ENCODE results near the gene OR2H1.

OR2H1 gene

DNA sequence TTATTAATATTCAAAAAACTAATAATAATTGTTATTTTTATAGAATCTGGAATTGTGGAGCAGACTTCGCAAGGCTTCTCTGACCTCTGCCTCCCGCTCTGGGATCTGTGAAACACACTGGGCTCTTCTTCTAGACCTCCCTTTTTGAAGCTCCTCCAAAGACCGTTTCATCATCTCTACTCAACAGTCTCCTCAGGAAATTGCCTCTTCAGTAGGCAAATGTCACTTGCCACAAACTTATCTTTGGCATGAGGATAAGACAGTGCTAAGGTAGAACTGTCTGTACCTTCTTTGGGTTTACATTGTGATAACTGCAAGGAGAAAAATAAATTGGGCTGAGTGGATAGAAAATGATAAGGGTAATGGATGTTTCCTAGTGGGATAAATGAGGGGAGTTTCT is 33.1 kb downstream of the OR2H1 start:
- TF ChIP-seq, protein P1, sequence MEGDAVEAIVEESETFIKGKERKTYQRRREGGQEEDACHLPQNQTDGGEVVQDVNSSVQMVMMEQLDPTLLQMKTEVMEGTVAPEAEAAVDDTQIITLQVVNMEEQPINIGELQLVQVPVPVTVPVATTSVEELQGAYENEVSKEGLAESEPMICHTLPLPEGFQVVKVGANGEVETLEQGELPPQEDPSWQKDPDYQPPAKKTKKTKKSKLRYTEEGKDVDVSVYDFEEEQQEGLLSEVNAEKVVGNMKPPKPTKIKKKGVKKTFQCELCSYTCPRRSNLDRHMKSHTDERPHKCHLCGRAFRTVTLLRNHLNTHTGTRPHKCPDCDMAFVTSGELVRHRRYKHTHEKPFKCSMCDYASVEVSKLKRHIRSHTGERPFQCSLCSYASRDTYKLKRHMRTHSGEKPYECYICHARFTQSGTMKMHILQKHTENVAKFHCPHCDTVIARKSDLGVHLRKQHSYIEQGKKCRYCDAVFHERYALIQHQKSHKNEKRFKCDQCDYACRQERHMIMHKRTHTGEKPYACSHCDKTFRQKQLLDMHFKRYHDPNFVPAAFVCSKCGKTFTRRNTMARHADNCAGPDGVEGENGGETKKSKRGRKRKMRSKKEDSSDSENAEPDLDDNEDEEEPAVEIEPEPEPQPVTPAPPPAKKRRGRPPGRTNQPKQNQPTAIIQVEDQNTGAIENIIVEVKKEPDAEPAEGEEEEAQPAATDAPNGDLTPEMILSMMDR (IDR thresholded peaks at IDR 0.05; ENCODE audit: low read depth, low read length) = no peak
- no peak for DNase-seq (ENCODE audit: extremely low read depth, low read depth)

DNA sequence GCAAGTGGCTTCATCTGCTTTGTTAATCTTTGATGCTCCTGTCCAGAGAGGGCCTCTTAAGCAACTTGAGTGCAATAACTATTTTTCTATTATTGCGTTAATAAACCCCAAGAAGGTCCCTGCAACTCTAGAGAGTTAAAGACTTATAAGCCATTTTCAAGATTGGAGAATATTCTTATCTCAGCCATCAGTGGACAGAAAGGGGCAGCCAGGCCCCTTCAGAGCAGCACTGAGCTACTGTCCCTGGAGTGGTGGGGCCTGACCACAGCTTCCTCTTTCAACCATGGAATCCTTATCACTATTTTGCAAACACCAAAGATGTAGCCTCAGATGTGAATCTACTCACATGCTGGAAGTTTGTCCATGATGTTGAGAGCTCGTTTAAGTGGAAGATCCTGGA is 33.6 kb downstream of the OR2H1 start:
- TF ChIP-seq, protein P1 (IDR thresholded peaks at IDR 0.05; ENCODE audit: low read depth, low read length) = no peak
- no peak for DNase-seq (ENCODE audit: extremely low read depth, low read depth)

DNA sequence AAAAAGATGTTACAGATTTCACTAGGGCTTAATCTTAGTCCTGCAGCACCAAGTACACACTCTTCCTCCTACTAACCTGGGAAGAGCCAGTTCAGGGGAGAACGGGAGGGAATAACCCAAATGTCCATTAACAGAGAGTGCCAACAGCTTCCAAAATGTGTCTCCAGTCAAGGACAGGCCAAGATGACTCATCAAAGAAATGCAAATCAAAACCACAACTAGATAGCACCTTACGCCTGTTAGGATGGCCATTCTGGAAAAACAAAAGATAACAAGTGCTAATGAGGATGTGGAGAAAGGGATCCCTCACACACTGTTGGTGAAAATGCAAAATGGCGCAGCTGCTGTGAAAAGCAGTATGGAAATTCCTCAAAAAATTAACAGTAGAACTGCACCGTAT is 34.6 kb downstream of the OR2H1 start:
- TF ChIP-seq, protein P1 (IDR thresholded peaks at IDR 0.05; ENCODE audit: low read depth, low read length) = no peak
- no peak for DNase-seq (ENCODE audit: extremely low read depth, low read depth)

DNA sequence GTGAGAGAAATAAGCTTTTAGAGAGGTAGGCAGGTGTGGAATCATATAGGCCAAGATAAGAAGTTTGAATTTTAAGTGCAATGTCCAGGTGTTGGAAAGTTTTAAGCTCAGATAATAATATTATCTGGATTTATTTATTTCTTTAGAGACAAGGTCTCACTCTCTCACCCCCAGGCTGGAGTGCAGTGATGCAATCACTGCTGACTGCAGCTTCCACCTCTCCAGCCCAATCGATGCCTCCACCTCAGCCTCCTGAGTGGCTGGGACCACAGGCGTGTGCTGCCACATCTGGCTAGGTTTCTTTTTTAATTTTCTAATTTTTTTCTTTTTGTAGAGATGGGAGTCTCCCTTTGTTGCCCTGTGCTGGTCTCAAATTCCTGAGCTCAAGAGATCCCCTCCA is 36.3 kb downstream of the OR2H1 start:
- no peak for DNase-seq (ENCODE audit: extremely low read depth, low read depth)
- TF ChIP-seq, protein P1 (IDR thresholded peaks at IDR 0.05; ENCODE audit: low read depth, low read length) = no peak

DNA sequence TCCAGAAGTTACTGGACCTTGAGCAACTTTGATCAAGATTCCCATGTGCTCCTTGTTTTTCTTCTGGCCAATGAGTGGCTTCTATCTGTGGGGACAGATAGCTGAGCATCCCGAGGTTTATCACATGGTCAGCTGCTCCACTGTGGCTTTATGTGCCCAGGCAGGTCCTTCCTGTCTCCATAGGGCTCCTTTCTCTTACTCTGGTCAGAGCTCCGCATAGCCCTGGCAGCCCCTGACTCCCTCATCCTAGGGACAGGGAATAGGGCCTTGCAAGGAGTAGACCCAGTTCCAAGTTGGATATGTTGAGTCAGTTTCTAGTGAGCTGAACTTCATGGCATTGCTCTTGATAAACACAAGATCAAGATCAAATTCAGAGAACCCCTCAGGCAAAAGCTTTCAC is 37.2 kb downstream of the OR2H1 start:
- TF ChIP-seq, protein P1 (IDR thresholded peaks at IDR 0.05; ENCODE audit: low read depth, low read length) = no peak
- no peak for DNase-seq (ENCODE audit: extremely low read depth, low read depth)

DNA sequence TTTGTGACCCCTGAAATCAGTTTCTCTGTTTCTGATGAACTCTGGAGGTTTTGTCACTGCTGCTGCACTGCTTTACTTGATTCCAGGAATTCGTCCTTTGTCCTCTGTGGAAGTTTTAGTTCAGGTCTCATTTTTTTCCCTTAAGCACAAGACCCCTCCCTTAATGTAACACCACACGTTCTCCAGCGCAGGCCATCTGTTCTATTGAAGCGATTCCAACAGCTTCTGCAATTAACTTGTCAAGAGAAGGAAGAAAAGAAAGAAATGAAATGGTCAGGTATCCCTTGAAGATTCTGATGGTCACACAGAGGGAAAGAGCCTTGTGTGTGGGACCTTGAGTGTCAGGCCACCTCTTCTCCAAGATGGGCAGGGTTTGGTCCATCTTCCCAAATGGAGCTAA is 38.6 kb downstream of the OR2H1 start:
- TF ChIP-seq, protein P1 (IDR thresholded peaks at IDR 0.05; ENCODE audit: low read depth, low read length) = no peak

DNA sequence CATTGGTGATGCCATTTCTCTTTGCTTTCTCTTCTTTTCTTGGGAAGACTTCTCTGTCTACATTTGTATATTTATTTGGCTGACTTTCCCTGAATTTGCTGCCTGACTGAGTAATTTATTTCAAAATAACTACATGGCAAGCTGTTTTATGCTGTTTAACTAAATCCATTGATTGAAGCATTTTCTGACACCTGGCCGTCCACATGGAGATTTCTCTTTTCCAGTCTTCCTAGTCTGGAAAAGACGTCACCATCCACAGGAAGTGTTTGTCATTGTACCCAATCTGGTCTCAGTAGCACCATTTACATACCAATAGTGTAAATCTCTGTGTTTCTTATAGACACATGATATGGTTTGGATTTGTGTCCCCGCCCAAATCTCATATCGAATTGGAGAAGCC is 40.0 kb downstream of the OR2H1 start:
- TF ChIP-seq, protein P1 (IDR thresholded peaks at IDR 0.05; ENCODE audit: low read depth, low read length) = no peak
- DNase-seq (ENCODE audit: extremely low read depth, low read depth) = no peak

More for the DNA sequence above, 38.6 kb downstream of the OR2H1 start:
- DNase-seq (ENCODE audit: extremely low read depth, low read depth) = no peak
